Suprapubic skin (tissue), 4 donors: ENCODE data around the gene USP53. TPM values are rescaled to one million over a fixed set of nuclear protein-coding genes. Genes with fewer than 3 reads are reported as not detected.

Experiments used
- DNase-seq, 2 donors: peaks; one replicate each; pipeline ENCODE4 v3.0.0-alpha.2; 2019; ENCODE audit warnings: low spot score in 2 of 2
- H3K27ac ChIP-seq: fragments of 200-600 bp; sonication (generic); one replicate; pipeline ENCODE4 v1.5.1; 2019
- H3K27me3 ChIP-seq: fragments of 200-600 bp; sonication (generic); one replicate; pipeline ENCODE4 v1.5.1; 2019
- H3K36me3 ChIP-seq: fragments of 200-600 bp; sonication (generic); one replicate; pipeline ENCODE4 v1.5.1; 2019
- H3K4me1 ChIP-seq: fragments of 200-600 bp; sonication (generic); one replicate; pipeline ENCODE4 v1.5.1; 2019
- H3K4me3 ChIP-seq: fragments of 200-600 bp; sonication (generic); one replicate; pipeline ENCODE4 v1.5.1; 2019; ENCODE audit warnings: mild to moderate bottlenecking
- H3K9me3 ChIP-seq: fragments of 200-600 bp; sonication (generic); one replicate; pipeline ENCODE4 v1.5.1; 2019
- EP300 ChIP-seq: sonication (generic); formaldehyde crosslinking; IDR thresholded peaks from one replicate; pipeline ENCODE4 v1.6.1; 2017; ENCODE audit warnings: antibody characterized with exemption
- POLR2A ChIP-seq, 2 donors: fragments of 450-650 bp; IDR thresholded peaks; one replicate each; pipeline ENCODE4 v1.6.1; 2017; ENCODE audit warnings: antibody characterized with exemption in 2 of 2, mild to moderate bottlenecking in 2 of 2, moderate library complexity in 2 of 2
- POLR2AphosphoS5 ChIP-seq, 3 donors: sonication (generic); formaldehyde crosslinking; IDR thresholded peaks; one replicate each; pipeline ENCODE4 v1.6.1; 2017; ENCODE audit warnings: antibody characterized with exemption in 3 of 3
- WGBS: methylation state at CpG from one replicate; pipeline ENCODE4 v1.1.5; 2018; 5-methylcytosine and 5-hydroxymethylcytosine counted together
- total RNA-seq, 4 donors: library from RNA; depleted of rRNA; stranded (reverse); fragments of >200 nt; gene quantifications; one replicate each; pipeline ENCODE4 v1.1.0, GENCODE V29; 2016
- TF ChIP-seq, protein P1 (sequence below), 2 donors: fragments of 200-600 bp in 1 of 2; fragments of 450-650 bp in 1 of 2; sonication (generic) in 1 of 2; IDR thresholded peaks; one replicate each; pipeline ENCODE4 v1.5.1; 2016 to 2019; ENCODE audit warnings: antibody characterized with exemption in 2 of 2, mild to moderate bottlenecking in 1 of 2, moderate library complexity in 1 of 2

Gene USP53
- total RNA-seq, 4 donors from 2014 or later, result 21.1 to 57.3 (median 37.8) TPM

DNA sequence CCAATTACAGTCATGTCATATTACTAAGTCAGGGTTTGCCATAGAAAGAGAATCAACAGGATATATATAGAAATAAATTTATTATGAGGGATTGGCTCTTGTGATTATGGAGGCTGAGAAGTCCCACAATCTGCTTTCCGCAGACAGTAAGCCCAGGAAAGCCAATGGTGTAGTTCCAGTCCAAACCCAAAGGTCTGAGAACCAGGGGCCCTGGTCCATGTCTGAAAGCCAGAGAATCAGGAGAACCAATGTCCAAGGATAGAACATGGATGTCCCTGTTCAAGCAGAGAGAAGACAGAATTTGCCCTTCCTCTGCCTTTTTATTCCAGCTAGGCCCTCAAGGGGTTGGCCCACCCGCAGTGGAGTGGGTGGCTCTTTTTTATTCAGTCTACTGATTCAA is 83.8 kb downstream of the USP53 start:
- DNase-seq, result no peak
- no peaks in the 10 kb centered on the region for H3K27me3 ChIP-seq
- no peaks in the 10 kb centered on the region for H3K9me3 ChIP-seq
- H3K27ac ChIP-seq, result no peak overlapping the region
- peaks cover 28% of the 10 kb centered on the region for H3K4me1 ChIP-seq
- H3K36me3 ChIP-seq, result peaks cover 44% of the 10 kb centered on the region
- no peak overlapping the region for H3K4me3 ChIP-seq
- TF ChIP-seq, protein P1, sequence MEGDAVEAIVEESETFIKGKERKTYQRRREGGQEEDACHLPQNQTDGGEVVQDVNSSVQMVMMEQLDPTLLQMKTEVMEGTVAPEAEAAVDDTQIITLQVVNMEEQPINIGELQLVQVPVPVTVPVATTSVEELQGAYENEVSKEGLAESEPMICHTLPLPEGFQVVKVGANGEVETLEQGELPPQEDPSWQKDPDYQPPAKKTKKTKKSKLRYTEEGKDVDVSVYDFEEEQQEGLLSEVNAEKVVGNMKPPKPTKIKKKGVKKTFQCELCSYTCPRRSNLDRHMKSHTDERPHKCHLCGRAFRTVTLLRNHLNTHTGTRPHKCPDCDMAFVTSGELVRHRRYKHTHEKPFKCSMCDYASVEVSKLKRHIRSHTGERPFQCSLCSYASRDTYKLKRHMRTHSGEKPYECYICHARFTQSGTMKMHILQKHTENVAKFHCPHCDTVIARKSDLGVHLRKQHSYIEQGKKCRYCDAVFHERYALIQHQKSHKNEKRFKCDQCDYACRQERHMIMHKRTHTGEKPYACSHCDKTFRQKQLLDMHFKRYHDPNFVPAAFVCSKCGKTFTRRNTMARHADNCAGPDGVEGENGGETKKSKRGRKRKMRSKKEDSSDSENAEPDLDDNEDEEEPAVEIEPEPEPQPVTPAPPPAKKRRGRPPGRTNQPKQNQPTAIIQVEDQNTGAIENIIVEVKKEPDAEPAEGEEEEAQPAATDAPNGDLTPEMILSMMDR (IDR thresholded peaks at IDR 0.05), result no peak
- no peak for TF ChIP-seq POLR2A (IDR thresholded peaks at IDR 0.05)
- no peak for TF ChIP-seq EP300
- TF ChIP-seq POLR2AphosphoS5 (IDR thresholded peaks at IDR 0.05), result no peak
- WGBS, result 95% methylated on average over 2 of the region's 2 CpGs

DNA sequence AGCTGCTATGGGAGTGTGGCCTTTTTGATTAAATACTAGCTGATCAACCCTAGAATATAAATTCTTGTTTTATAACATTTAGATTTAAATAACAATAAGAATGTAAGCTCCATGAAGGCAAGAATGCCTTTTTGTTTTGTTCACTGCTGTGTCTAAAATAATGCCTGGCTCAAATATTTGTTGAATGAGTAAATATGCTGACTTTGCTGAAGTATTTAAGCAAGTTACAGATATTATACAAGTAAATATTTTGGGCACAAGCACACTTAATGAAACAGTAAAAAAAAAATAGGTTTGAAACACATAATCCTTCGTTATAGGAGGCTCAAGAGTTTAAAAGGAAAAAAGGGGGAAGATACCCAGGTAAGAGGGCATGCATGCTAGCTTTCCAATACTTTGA is 85.3 kb downstream of the USP53 start:
- TF ChIP-seq EP300 (no peak), POLR2A (IDR thresholded peaks at IDR 0.05) (no peak), POLR2AphosphoS5 (IDR thresholded peaks at IDR 0.05) (no peak)
- TF ChIP-seq, protein P1 (IDR thresholded peaks at IDR 0.05), result no peak
- Histone ChIP-seq H3K4me1 (peaks cover 35% of the 10 kb centered on the region), H3K27ac (no peak overlapping the region), H3K9me3 (no peaks in the 10 kb centered on the region), H3K27me3 (no peaks in the 10 kb centered on the region), H3K36me3 (peaks cover 31% of the 10 kb centered on the region), H3K4me3 (no peak overlapping the region)
- no peak for DNase-seq
- WGBS, result 83% methylated on average over 1 of the region's 1 CpG

DNA sequence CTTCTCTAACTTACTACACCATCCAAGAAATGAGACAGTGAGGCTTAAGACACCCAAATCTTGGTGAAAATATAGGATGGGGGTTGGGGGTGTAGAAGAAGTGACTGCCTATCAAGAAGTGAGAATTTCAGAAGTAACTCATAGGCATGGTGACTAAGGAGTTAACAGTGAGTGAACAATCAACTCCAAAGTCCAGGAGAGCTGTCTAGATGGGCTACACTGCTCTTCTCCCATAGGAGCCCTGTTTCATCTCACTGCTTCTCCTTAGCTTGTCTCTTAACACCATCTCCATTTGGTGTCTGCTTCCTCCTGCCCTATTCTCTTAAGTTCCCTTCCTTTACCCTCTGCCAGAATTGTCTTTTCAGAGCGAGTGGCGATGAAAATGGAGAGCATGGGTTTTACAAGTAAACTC is 86.8 kb downstream of the USP53 start:
- TF ChIP-seq EP300 (no peak), POLR2A (IDR thresholded peaks at IDR 0.05) (no peak), POLR2AphosphoS5 (IDR thresholded peaks at IDR 0.05) (no peak)
- TF ChIP-seq, protein P1 (IDR thresholded peaks at IDR 0.05), result no peak
- no peak for DNase-seq

DNA sequence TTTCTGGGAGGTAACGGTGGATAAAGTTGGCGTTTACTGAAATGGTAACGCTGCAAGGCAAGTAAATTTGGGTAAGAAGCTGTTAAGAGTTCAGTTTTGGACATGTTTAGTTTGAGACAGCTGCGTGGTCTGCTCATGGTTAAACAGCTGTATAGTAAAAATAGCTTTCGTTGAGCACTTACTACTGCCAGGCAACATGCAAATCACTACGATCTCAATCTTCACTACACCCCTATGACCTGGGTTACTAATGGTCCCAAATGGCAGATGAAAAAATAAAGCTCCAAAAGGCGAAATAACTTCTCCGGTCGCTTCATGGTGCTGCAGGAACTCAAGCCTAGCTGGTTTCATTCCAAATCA is 87.2 kb downstream of the USP53 start:
- H3K36me3 ChIP-seq, result peaks cover 20% of the 10 kb centered on the region
- H3K4me3 ChIP-seq, result peak overlapping the region; percentile 70
- no peaks in the 10 kb centered on the region for H3K27me3 ChIP-seq
- peaks cover 35% of the 10 kb centered on the region for H3K4me1 ChIP-seq
- H3K27ac ChIP-seq, result peak overlapping the region; percentile 94
- no peak for DNase-seq
- under 1% methylated on average over 9 of the region's 9 CpGs for WGBS
- no peaks in the 10 kb centered on the region for H3K9me3 ChIP-seq
- TF ChIP-seq EP300 (no peak), POLR2A (IDR thresholded peaks at IDR 0.05) (no peak), POLR2AphosphoS5 (IDR thresholded peaks at IDR 0.05) (no peak)
- TF ChIP-seq, protein P1 (IDR thresholded peaks at IDR 0.05), result no peak

More for the DNA sequence above, 86.8 kb downstream of the USP53 start:
- 2% methylated on average over 2 of the region's 2 CpGs for WGBS
- Histone ChIP-seq H3K4me3 (peak overlapping the region; percentile 70), H3K36me3 (peaks cover 20% of the 10 kb centered on the region), H3K9me3 (no peaks in the 10 kb centered on the region), H3K27ac (peak overlapping the region; percentile 94), H3K4me1 (peaks cover 35% of the 10 kb centered on the region), H3K27me3 (no peaks in the 10 kb centered on the region)

DNA sequence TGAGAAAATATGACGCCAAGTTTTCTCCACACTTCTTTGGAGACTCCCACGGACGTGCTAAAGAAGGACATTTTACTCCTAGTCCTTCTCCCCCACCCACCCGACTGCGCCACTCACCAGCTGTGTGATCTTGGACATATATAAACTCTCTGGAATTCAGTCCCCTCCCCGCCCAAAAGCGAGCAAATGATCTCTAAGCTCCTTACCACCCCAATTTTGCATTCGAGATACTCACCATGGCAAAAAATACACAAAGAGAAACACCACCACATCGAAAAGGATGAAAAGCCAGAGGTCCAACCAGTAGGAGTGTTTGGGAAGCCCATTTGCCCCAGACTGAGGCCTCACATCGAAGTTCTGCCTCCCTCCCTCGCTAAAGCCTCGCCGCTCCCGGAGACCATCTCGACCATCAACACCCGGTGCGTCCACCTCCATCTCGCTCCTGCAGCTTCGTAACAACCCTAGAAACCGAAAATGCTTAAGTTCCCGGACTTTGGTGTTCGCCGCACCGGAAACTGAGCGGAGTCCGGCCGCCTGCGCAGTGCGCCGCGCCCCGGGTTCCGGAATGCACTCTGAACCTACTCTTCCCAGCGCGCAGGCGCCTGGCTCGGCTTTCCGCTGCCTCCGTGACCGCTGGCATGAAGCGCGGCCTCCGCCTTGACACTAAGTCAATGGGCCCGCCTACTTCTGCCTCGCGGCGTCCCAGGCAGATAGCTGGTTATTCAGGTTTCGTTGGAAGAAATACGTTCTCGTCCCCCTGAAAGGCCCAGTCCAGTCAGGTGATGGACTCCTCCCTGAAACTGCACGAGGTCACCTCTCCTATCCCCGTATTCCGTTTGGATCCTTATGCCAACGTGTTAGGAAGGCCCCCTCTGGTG is 87.8 kb downstream of the USP53 start:
- DNase-seq, result peak; percentile 97
- Histone ChIP-seq H3K9me3 (no peaks in the 10 kb centered on the region), H3K4me3 (peak overlapping the region; percentile 70), H3K36me3 (peaks cover 20% of the 10 kb centered on the region), H3K27me3 (no peaks in the 10 kb centered on the region), H3K4me1 (peaks cover 35% of the 10 kb centered on the region), H3K27ac (peak overlapping the region; percentile 94)
- 0% methylated on average over 42 of the region's 54 CpGs for WGBS
- TF ChIP-seq POLR2AphosphoS5 (IDR thresholded peaks at IDR 0.05) (peak; percentile 49 to 72 (median 60)), EP300 (no peak), POLR2A (IDR thresholded peaks at IDR 0.05) (peak; percentile 63 to 79)
- TF ChIP-seq, protein P1 (IDR thresholded peaks at IDR 0.05), result no peak
